Nucleus accumbens (tissue), 56 donors: ENCODE data around the gene IHH.

Experiments
- DNase-seq, 56 donors: peaks; one replicate each; lab custom pipeline; 2025; lab: John Stamatoyannopoulos, UW

IHH gene

GRCh38 chr2:219042750-219043149, 18.0 kb downstream of the IHH start:
- DNase-seq = no peak

- DNase-seq = no peak
Observed at GRCh38 chr2:219042157-219042556, 18.6 kb downstream of the IHH start.

DNA sequence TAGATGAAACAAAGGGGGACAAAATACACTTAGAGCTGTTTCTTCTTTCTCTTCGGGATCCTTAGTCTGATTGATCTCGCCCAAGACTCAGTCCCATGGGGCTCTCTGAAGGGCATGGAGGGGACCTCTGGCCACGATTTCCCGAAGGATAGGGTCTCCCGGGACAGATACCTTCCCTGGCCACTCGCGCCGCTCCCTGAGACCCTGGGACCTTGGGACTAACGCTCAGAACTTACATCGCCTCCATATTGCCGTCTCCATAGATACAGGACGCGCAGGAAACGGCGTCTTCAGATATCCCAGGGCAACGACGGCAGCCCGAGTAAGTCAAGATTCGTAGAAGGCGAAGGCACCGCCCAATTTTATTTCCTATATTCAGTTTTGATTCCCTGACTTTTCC, 19.5 kb downstream of the IHH start, which contains the start of gene CFAP65:
Gene CFAP65, minus strand, starts transcription at position 265 of the 400 bp plus-strand sequence. CDS start 2,468 bp downstream, outside the sequence.
- peak in 46 of 56 donors; percentile 5 to 86 (median 52) for DNase-seq

DNA sequence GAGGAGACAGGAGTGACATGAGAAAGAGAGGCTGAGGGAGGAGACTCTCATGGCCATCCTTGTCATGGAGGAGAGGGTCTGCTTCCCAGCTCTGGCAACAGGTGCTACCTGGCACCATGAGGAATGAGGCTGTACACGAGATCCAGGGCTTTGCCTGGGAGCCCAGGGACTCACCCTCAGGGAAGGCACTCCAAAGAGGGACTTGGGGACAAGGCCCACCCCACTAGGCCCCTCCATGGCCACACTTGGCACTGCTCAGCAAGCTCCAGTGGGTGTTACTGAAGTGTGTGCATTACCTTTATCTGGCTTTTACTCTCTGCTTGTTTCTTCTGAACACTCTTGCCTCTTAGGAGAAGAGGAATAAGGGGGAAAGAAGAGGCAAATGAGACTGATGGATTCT, 22.1 kb downstream of the IHH start:
- no peak for DNase-seq

DNA sequence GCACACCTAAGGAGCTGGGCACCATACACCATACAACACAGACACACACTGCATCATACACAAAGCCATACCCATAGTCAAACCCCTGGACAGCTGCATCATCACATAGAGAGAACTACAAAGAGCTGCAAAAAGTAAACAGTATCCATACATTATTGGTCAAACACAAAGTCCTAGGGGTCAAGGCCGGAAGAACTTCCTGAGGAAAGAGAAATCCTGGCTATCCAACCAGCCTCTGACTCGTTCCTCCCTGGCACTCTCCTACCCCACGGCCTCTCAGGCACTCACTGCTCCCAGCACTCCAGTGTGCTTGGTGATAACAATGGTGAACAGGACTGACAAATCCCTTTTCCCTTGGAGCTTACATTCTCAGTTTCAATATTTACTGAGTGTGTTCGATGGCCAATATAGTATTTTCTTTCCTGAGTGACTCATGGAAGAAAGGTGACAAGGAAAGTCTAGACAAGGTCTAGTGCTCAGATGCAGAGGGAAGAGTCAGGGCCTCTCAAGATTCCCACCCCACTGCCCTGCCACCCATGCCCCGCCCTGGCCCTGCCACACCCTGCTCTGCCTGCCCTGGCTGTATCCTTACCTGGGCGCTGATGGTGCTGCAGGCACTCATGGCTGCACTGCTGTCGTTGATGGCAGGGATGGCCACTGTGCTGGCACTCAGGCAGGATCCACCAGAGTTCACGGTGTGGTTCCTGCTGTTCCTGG, 22.8 kb downstream of the IHH start:
- no peak for DNase-seq

- DNase-seq = no peak
Observed at GRCh38 chr2:219035942-219036341, 24.8 kb downstream of the IHH start.

GRCh38 chr2:219034823-219035222, 25.9 kb downstream of the IHH start:
- DNase-seq = no peak

- DNase-seq = no peak
Observed at GRCh38 chr2:219032051-219032745, 28.5 kb downstream of the IHH start.

GRCh38 chr2:219031005-219031738, 29.5 kb downstream of the IHH start:
- no peak for DNase-seq

- no peak for DNase-seq
Observed at GRCh38 chr2:219030177-219030940, 30.4 kb downstream of the IHH start.

DNA sequence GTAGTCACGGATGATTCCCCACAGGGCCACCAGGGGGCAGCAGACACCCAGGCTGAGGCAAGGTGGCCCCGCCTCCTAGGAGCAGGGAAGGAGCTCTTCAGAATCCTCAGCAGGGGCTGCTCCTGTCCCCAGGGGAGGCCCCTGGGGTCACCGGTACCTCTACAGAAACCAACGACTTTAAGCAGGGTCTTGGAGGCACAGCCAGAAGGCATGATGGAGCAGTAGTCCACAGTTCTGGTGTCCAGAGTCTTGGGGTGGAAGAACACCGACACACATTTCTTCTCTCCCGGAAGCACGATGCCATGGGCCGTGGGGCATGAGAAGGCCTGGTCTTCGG, 30.9 kb downstream of the IHH start:
- DNase-seq = peak in 54 of 56 donors; percentile 18 to 91 (median 67)

- DNase-seq = no peak
Observed at GRCh38 chr2:219028996-219029828, 31.5 kb downstream of the IHH start.

DNA sequence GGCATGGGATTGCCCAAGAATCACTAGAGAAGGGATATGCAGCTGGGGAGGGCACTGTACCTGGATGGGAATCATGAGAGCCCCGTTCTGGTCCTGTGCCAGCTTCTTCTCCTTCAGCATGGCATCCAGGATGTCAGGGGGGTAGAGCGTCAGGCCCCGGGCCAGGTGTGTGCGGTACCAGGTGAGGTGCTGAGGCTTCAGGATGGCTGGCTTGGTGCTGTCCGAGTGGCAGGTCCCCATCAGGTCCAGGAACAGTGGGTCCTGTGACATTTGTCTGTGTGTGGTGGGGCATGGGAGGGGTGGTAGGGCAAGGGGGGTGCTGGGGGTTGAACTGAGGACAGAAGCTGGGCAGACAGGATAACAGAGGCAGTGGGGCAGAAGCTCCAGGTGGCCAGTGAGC, 32.6 kb downstream of the IHH start:
- DNase-seq = no peak

- DNase-seq = no peak
Observed at GRCh38 chr2:219027511-219028055, 33.1 kb downstream of the IHH start.

DNA sequence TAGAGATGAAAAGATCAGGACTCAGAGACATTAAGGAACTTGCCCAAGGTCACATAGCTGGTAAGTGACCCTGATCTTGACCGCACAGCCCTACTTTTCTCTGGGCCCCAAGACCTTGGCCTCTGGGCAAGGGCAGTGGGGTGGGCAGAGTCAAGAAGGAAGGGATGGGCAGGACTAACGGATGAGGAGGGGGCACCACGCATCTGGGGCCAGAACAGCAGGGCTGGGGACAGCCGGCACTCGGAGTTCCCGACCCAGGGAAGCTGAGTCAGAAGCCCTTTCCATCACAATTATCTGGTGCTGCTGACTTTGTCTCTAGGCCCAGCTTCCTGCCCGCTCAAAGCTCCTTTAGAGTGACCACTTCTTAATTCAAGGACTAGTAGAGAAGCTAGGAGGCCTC, 33.8 kb downstream of the IHH start:
- DNase-seq = no peak

DNA sequence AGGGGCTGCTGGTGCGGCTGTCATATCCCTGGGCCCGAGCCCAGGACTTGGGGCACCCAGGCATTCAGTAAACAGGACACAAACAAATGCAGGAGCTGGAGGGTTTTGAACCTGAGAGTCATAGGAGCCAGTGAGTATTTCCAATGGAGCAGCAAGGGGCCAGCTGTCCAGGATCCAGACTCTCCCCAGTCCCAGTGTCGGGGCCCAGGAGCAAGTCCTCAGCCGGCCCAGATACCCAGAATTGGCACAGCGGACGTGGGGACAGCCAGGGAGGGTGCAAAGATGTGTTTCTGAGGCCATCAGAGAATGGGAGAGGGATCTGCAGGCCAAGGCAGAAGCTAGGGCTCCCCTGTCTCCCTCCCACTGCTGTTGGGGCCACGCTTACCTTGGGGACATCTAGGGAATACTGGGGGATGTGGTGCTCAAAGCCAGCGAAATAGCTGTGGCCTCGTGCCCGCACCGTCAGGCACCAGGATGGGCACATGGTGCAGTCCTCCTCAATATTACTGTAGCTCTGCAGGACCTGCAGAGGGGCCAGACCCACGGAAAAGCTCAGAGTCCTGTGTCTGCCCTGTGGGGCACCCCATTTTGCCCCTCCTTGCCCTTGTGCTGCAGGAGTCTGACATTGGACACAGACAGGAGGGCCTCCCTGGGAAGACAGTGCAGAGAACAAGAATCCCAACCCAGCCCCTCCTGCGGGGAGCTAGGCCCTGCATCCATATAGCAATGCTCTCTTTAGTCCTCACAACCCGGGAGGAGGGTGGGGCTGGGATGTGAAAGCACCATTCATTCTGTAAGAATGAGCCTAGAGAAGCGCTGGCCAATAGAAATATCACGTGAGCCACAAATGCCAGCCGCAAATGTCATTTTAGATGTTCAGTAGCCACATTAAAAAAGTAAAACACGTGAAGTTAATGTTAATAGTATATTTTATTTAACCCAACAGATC, 34.8 kb downstream of the IHH start:
- DNase-seq = peak in 52 of 56 donors; percentile 18 to 93 (median 68)

- no peak for DNase-seq
Observed at GRCh38 chr2:219024059-219024458, 36.7 kb downstream of the IHH start.

- no peak for DNase-seq
Observed at GRCh38 chr2:219023045-219023605, 37.6 kb downstream of the IHH start.
